Neural cell (in vitro differentiated cells): ENCODE measurements around the gene SLFN14. TPM values are rescaled to one million over a fixed set of nuclear protein-coding genes. Genes with fewer than 3 reads are reported as not detected.

Experiments
- H2AFZ ChIP-seq: fragments of 200-600, 300-800 bp; sonication (generic), shearing (Covaris generic); 2 replicates; pipeline ENCODE4 v1.6.0; 2014; ENCODE audit warnings: low read depth, mild to moderate bottlenecking, antibody characterized with exemption, low read length, moderate library complexity
- H3F3A ChIP-seq: fragments of 200-600 bp; shearing (Covaris generic); 2 replicates; pipeline ENCODE4 v1.6.1; 2016; ENCODE audit warnings: mild to moderate bottlenecking, moderate library complexity, mixed read lengths, antibody characterized with exemption, low read length; ENCODE audit not compliant: insufficient read depth, poor library complexity, severe bottlenecking
- H3K27ac ChIP-seq: fragments of 200-600, 300-800 bp; sonication (generic), shearing (Covaris generic); 2 replicates; pipeline ENCODE4 v1.5.1; 2014; ENCODE audit warnings: mild to moderate bottlenecking, low read length, moderate library complexity
- H3K27me3 ChIP-seq: fragments of 300-800, 200-600 bp; sonication (generic), shearing (Covaris generic); 2 replicates; pipeline ENCODE4 v1.6.0; 2014; ENCODE audit warnings: mild to moderate bottlenecking, low read depth, low read length, moderate library complexity; ENCODE audit not compliant: insufficient read depth
- H3K36me3 ChIP-seq: fragments of 300-800, 200-600 bp; sonication (generic), shearing (Covaris generic); 2 replicates; pipeline ENCODE4 v1.5.1; 2014; ENCODE audit warnings: mild to moderate bottlenecking, antibody characterized with exemption, low read length, moderate library complexity; ENCODE audit not compliant: insufficient read depth
- H3K4me2 ChIP-seq: fragments of 300-800, 200-600 bp; sonication (generic), shearing (Covaris generic); 2 replicates; pipeline ENCODE4 v1.6.0; 2014; ENCODE audit warnings: mild to moderate bottlenecking, low read length
- H3K4me3 ChIP-seq: fragments of 300-800, 200-600 bp; sonication (generic), shearing (Covaris generic); 2 replicates; pipeline ENCODE4 v1.5.1; 2014; ENCODE audit warnings: mild to moderate bottlenecking, low read length, moderate library complexity
- H3K79me2 ChIP-seq: fragments of 200-600 bp; shearing (Covaris generic); replicated peaks from 2 replicates; pipeline ENCODE4 v1.6.0; 2014; ENCODE audit warnings: mild to moderate bottlenecking, low read length, moderate library complexity; ENCODE audit not compliant: insufficient read depth
- H3K9ac ChIP-seq: fragments of 300-800, 200-600 bp; sonication (generic), shearing (Covaris generic); 2 replicates; pipeline ENCODE4 v1.6.1; 2016; ENCODE audit warnings: mild to moderate bottlenecking, low read length, mixed read lengths
- H3K9me2 ChIP-seq: fragments of 200-600 bp; shearing (Covaris generic); 2 replicates; pipeline ENCODE4 v1.6.1; 2016; ENCODE audit warnings: mild to moderate bottlenecking, low read length, mixed read lengths; ENCODE audit not compliant: insufficient read depth
- H3K9me3 ChIP-seq: fragments of 200-600, 300-800 bp; sonication (generic), shearing (Covaris generic); 2 replicates; pipeline ENCODE4 v1.6.1; 2016; ENCODE audit warnings: mild to moderate bottlenecking, mixed run types, low read length, moderate library complexity, mixed read lengths
- H4K20me1 ChIP-seq: fragments of 200-600 bp; shearing (Covaris generic); 2 replicates; pipeline ENCODE4 v1.6.1; 2016; ENCODE audit warnings: mild to moderate bottlenecking, mixed run types; ENCODE audit not compliant: insufficient read depth
- CTCF ChIP-seq: fragments of 450-650 bp; IDR thresholded peaks from 2 replicates; pipeline ENCODE4 v1.5.1; 2014; ENCODE audit warnings: antibody characterized with exemption, mild to moderate bottlenecking, moderate library complexity; ENCODE audit not compliant: poor library complexity, severe bottlenecking
- EP300 ChIP-seq: fragments of 450-650 bp; conservative IDR thresholded peaks from 2 replicates; pipeline ENCODE4 v1.6.1; 2014; ENCODE audit warnings: antibody characterized with exemption, mild to moderate bottlenecking, moderate library complexity; ENCODE audit not compliant: poor library complexity, severe bottlenecking
- EZH2 ChIP-seq: fragments of 200-600, 300-800 bp; shearing (Covaris generic), sonication (generic); IDR thresholded peaks from 2 replicates; pipeline ENCODE4 v1.6.1; 2014; ENCODE audit warnings: antibody characterized with exemption, low read length, borderline replicate concordance, mild to moderate bottlenecking; ENCODE audit not compliant: insufficient read depth, poor library complexity, severe bottlenecking
- MXI1 ChIP-seq: fragments of 450-650 bp; conservative IDR thresholded peaks from 2 replicates; pipeline ENCODE4 v1.6.1; 2014; ENCODE audit warnings: antibody characterized with exemption, mild to moderate bottlenecking; ENCODE audit not compliant: poor library complexity, severe bottlenecking
- POLR2AphosphoS5 ChIP-seq: IDR thresholded peaks from 2 replicates; pipeline ENCODE4 v1.6.1; 2012
- RAD21 ChIP-seq: fragments of 450-650 bp; conservative IDR thresholded peaks from 2 replicates; pipeline ENCODE4 v1.6.1; 2014; ENCODE audit warnings: antibody characterized with exemption, mild to moderate bottlenecking, moderate library complexity
- SMC3 ChIP-seq: fragments of 450-650 bp; conservative IDR thresholded peaks from 2 replicates; pipeline ENCODE4 v1.6.1; 2014; ENCODE audit warnings: antibody characterized with exemption, mild to moderate bottlenecking, moderate library complexity; ENCODE audit not compliant: poor library complexity
- TAF1 ChIP-seq: IDR thresholded peaks from 2 replicates; pipeline ENCODE4 v1.6.1; 2012; ENCODE audit warnings: low read depth
- polyA plus RNA-seq: library from polyadenylated mRNA; depleted of rRNA; stranded (reverse); fragments of >200 nt; gene quantifications from 2 replicates; pipeline ENCODE4 v1.2.3, GENCODE V29; 2014
- TF ChIP-seq, protein P1 (sequence below): IDR thresholded peaks from 2 replicates; pipeline ENCODE4 v1.6.1; 2012; ENCODE audit warnings: borderline replicate concordance

Gene SLFN14
- polyA plus RNA-seq, 1 donor from 2014 or later, result not detected

DNA sequence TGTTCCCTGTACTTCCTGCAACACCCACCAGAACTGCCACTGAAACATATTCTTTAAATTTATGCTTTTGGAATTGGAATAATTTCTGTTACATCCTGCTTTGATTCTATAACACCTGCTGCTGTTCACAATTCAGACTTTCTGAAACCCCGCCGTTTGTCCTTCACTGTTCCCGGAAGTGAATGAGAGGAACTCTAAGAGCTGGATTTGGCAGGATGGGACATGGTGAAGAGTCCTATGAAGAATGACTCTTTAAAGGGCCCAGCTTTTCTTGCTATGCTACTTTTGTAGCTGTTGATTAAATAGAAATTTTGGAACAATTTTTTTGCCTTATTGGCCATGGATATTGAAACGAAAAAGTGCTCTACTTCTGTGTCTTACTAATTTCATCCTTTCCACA lies 35.5 kb upstream of the SLFN14 start:
- no peaks in the 10 kb centered on the region for H3K9me3 ChIP-seq
- H3K27ac ChIP-seq, result no peak overlapping the region
- no peaks in the 10 kb centered on the region for H3F3A ChIP-seq
- H3K36me3 ChIP-seq, result no peaks in the 10 kb centered on the region
- H3K9me2 ChIP-seq, result no peaks in the 10 kb centered on the region
- H3K4me2 ChIP-seq, result no peak overlapping the region
- no peaks in the 10 kb centered on the region for H3K27me3 ChIP-seq
- H2AFZ ChIP-seq, result no peak overlapping the region
- TF ChIP-seq, protein P1, sequence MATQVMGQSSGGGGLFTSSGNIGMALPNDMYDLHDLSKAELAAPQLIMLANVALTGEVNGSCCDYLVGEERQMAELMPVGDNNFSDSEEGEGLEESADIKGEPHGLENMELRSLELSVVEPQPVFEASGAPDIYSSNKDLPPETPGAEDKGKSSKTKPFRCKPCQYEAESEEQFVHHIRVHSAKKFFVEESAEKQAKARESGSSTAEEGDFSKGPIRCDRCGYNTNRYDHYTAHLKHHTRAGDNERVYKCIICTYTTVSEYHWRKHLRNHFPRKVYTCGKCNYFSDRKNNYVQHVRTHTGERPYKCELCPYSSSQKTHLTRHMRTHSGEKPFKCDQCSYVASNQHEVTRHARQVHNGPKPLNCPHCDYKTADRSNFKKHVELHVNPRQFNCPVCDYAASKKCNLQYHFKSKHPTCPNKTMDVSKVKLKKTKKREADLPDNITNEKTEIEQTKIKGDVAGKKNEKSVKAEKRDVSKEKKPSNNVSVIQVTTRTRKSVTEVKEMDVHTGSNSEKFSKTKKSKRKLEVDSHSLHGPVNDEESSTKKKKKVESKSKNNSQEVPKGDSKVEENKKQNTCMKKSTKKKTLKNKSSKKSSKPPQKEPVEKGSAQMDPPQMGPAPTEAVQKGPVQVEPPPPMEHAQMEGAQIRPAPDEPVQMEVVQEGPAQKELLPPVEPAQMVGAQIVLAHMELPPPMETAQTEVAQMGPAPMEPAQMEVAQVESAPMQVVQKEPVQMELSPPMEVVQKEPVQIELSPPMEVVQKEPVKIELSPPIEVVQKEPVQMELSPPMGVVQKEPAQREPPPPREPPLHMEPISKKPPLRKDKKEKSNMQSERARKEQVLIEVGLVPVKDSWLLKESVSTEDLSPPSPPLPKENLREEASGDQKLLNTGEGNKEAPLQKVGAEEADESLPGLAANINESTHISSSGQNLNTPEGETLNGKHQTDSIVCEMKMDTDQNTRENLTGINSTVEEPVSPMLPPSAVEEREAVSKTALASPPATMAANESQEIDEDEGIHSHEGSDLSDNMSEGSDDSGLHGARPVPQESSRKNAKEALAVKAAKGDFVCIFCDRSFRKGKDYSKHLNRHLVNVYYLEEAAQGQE, result no peak
- TF ChIP-seq SMC3, result no peak
- no peak for TF ChIP-seq MXI1
- no peak for TF ChIP-seq EZH2
- TF ChIP-seq POLR2AphosphoS5, result no peak
- no peak for TF ChIP-seq CTCF
- no peak for TF ChIP-seq EP300
- TF ChIP-seq RAD21, result no peak
- TF ChIP-seq TAF1, result no peak
- no peaks in the 10 kb centered on the region for H4K20me1 ChIP-seq
- H3K9ac ChIP-seq, result no peak overlapping the region
- H3K4me3 ChIP-seq, result no peak overlapping the region
- H3K79me2 ChIP-seq, result peaks cover 32% of the 10 kb centered on the region

GRCh38 chr17:35588196-35588920 lies 27.7 kb upstream of the SLFN14 start:
- Histone ChIP-seq H3K9me2 (no peaks in the 10 kb centered on the region), H3K4me2 (peak overlapping the region; percentile 95), H3K9me3 (no peaks in the 10 kb centered on the region), H3K4me3 (peak overlapping the region; percentile 85), H4K20me1 (no peaks in the 10 kb centered on the region), H3K79me2 (peaks cover 51% of the 10 kb centered on the region), H2AFZ (peak overlapping the region; percentile 60), H3F3A (peaks cover 4% of the 10 kb centered on the region), H3K27me3 (no peaks in the 10 kb centered on the region), H3K36me3 (no peaks in the 10 kb centered on the region), H3K27ac (peak overlapping the region; percentile 98), H3K9ac (peak overlapping the region; percentile 97)
- TF ChIP-seq RAD21 (no peak), EZH2 (no peak), SMC3 (no peak), EP300 (no peak), MXI1 (no peak), TAF1 (no peak), POLR2AphosphoS5 (no peak), CTCF (no peak)
- TF ChIP-seq, protein P1, result no peak
